Karpas-422 (cell line): ENCODE results near the gene MED4. TPM values are rescaled to one million over a fixed set of nuclear protein-coding genes. Genes with fewer than 3 reads are reported as not detected.

Experiments
- DNase-seq: peaks from one replicate; pipeline ENCODE4 v3.0.0-alpha.2; 2015
- H2AFZ ChIP-seq: fragments of 200-600 bp; sonication (generic); 2 replicates; pipeline ENCODE4 v1.6.1; 2014; ENCODE audit warnings: antibody characterized with exemption, low read length, mixed read lengths
- H3K27ac ChIP-seq: fragments of 200-600 bp; sonication (generic); 2 replicates; pipeline ENCODE4 v1.5.1; 2014; ENCODE audit warnings: mild to moderate bottlenecking, low read length, moderate library complexity
- H3K27me3 ChIP-seq: fragments of 200-600 bp; sonication (generic); 2 replicates; pipeline ENCODE4 v1.6.1; 2014; ENCODE audit warnings: low read length, mixed read lengths
- H3K36me3 ChIP-seq: fragments of 200-600 bp; sonication (generic); 2 replicates; pipeline ENCODE4 v1.6.1; 2014; ENCODE audit warnings: low read length, mixed read lengths; ENCODE audit not compliant: insufficient read depth
- H3K4me1 ChIP-seq: fragments of 200-600 bp; sonication (generic); 2 replicates; pipeline ENCODE4 v1.6.1; 2014; ENCODE audit warnings: mild to moderate bottlenecking, low read length, mixed read lengths
- H3K4me2 ChIP-seq: fragments of 200-600 bp; sonication (generic); 2 replicates; pipeline ENCODE4 v1.6.1; 2014; ENCODE audit warnings: low read length, low read depth, mild to moderate bottlenecking; ENCODE audit not compliant: poor library complexity, severe bottlenecking
- H3K4me3 ChIP-seq: fragments of 200-600 bp; sonication (generic); 2 replicates; pipeline ENCODE4 v1.5.1; 2014; ENCODE audit warnings: mild to moderate bottlenecking, antibody characterized with exemption, low read length, mixed read lengths
- H3K79me2 ChIP-seq: fragments of 200-600 bp; sonication (generic); 2 replicates; pipeline ENCODE4 v1.6.1; 2014; ENCODE audit warnings: mild to moderate bottlenecking, low read length, mixed read lengths
- H3K9ac ChIP-seq: fragments of 200-600 bp; sonication (generic); 2 replicates; pipeline ENCODE4 v1.6.0; 2014; ENCODE audit warnings: low read length
- H3K9me2 ChIP-seq: fragments of 200-600 bp; sonication (generic), shearing (Covaris generic); replicated peaks from 2 replicates; pipeline ENCODE4 v1.6.0; 2014; ENCODE audit warnings: mild to moderate bottlenecking, low read length, moderate library complexity; ENCODE audit not compliant: insufficient read depth
- H3K9me3 ChIP-seq: fragments of 300-700, 200-600 bp; sonication (generic); 2 replicates; pipeline ENCODE4 v1.6.1; 2014; ENCODE audit warnings: low read length, mixed read lengths
- H4K20me1 ChIP-seq: fragments of 200-600 bp; sonication (generic); 2 replicates; pipeline ENCODE4 v1.6.1; 2014; ENCODE audit warnings: mild to moderate bottlenecking, antibody characterized with exemption, low read length, low read depth; ENCODE audit not compliant: insufficient read depth
- total RNA-seq: library from RNA; depleted of rRNA; stranded (reverse); fragments of >200 nt; shearing (Covaris generic); gene quantifications from 2 replicates; pipeline ENCODE4 v1.2.3, GENCODE V29; 2014; ENCODE audit warnings: low replicate concordance

MED4 gene
- total RNA-seq, 1 experiment from 2014 or later: 68.3 TPM

DNA sequence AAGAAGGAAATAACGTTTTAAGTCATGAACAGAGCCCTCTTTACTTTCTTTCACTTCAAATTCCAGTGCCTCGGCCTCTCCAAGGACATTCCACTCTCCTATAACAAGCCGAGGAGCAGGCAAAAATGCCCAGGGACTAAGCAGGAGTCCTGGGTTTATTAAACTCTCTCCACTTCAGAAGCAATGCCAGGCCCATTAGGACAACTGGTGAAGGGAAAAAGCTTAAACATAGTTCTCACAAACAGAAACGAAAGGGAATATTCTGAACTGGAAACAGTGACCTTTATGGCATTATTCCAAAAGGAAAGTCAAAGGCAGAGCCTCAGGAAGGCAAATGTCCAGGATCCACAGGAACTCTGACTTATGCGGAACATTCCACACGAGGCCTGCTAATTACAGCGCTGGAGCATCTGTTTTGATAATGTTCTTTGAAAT, 30.9 kb upstream of the MED4 start:
- H3K79me2 ChIP-seq: no peaks in the 10 kb centered on the region
- no peaks in the 10 kb centered on the region for H3K36me3 ChIP-seq
- no peak overlapping the region for H3K4me2 ChIP-seq
- no peak overlapping the region for H2AFZ ChIP-seq
- H3K9me2 ChIP-seq: no peaks in the 10 kb centered on the region
- H3K4me3 ChIP-seq: no peak overlapping the region
- DNase-seq: no peak
- H3K9me3 ChIP-seq: no peaks in the 10 kb centered on the region
- H3K4me1 ChIP-seq: peaks cover 4% of the 10 kb centered on the region
- H3K27ac ChIP-seq: no peak overlapping the region
- no peaks in the 10 kb centered on the region for H3K27me3 ChIP-seq
- H4K20me1 ChIP-seq: no peaks in the 10 kb centered on the region
- no peak overlapping the region for H3K9ac ChIP-seq

DNA sequence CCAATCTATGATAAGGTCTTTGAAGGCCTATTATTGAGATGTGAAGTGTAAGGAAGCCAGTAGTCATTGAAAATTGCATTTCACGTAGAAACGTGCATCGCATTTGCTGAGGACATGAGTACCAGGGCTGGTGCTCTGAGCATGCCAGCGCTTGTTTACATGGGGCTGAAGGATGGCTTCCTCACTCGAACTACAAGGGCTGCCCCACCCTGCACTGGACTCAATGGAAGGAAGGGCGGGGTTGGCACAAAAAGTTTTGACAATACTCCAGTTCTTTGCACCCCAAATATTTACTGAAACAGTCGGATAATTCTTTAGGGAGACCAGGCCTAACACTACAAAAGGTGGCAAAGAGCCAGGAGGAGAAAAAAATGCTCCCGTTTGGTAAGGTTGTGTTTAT, 28.9 kb upstream of the MED4 start:
- no peaks in the 10 kb centered on the region for H4K20me1 ChIP-seq
- H3K4me1 ChIP-seq: peaks cover 4% of the 10 kb centered on the region
- H2AFZ ChIP-seq: no peak overlapping the region
- H3K9me3 ChIP-seq: no peaks in the 10 kb centered on the region
- no peaks in the 10 kb centered on the region for H3K36me3 ChIP-seq
- H3K9ac ChIP-seq: no peak overlapping the region
- no peaks in the 10 kb centered on the region for H3K79me2 ChIP-seq
- H3K27me3 ChIP-seq: no peaks in the 10 kb centered on the region
- no peak overlapping the region for H3K27ac ChIP-seq
- no peak overlapping the region for H3K4me3 ChIP-seq
- no peak for DNase-seq
- no peak overlapping the region for H3K4me2 ChIP-seq
- H3K9me2 ChIP-seq: no peaks in the 10 kb centered on the region

DNA sequence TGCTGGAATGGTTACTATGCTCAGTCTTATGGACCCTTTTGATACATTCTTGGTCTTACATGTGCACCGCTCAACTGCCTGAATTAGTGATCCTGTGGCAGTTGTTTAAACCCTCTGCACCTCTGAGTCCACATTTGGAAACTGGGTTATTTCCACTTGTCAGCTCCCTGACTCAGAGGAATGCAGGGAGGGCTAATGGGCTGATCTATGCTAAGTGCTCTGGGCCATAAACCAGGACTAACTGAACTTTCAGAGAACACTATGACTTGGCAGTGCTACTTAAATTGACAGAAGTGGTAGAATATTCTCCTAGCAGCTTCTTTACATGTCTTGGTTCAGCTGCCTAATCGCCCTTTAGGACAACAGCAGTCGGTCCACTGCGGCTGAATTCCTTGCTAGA, 26.8 kb upstream of the MED4 start:
- Histone ChIP-seq H3K79me2 (no peaks in the 10 kb centered on the region), H3K9me3 (no peaks in the 10 kb centered on the region), H3K27me3 (no peaks in the 10 kb centered on the region), H3K9ac (no peak overlapping the region), H3K9me2 (no peaks in the 10 kb centered on the region), H3K27ac (no peak overlapping the region), H2AFZ (no peak overlapping the region), H3K4me3 (no peak overlapping the region), H3K4me2 (no peak overlapping the region), H3K36me3 (no peaks in the 10 kb centered on the region), H3K4me1 (no peaks in the 10 kb centered on the region), H4K20me1 (no peaks in the 10 kb centered on the region)
- DNase-seq: no peak

DNA sequence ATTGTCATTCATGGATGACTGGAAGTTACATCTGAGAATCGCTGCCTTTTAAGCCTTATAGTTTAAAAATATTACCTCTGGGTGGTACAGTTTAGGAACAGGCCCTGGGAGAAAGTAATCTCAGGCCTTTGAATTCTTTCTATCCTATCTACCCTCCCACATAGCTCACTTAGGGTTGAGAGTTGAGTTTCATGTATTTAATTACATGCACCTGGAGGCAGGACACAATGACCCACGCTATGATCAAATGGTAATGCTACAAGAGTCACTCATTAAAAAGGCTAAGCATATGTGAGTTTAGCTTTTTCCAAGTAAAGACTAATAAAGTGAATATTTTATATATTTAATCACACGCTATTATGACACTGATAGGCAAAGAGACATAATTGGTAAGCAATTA, 25.3 kb upstream of the MED4 start:
- H3K36me3 ChIP-seq: no peaks in the 10 kb centered on the region
- H3K79me2 ChIP-seq: no peaks in the 10 kb centered on the region
- DNase-seq: no peak
- no peak overlapping the region for H3K27ac ChIP-seq
- H3K4me3 ChIP-seq: no peak overlapping the region
- H3K4me1 ChIP-seq: no peaks in the 10 kb centered on the region
- no peak overlapping the region for H3K9ac ChIP-seq
- no peaks in the 10 kb centered on the region for H3K9me3 ChIP-seq
- no peak overlapping the region for H2AFZ ChIP-seq
- no peaks in the 10 kb centered on the region for H3K9me2 ChIP-seq
- no peaks in the 10 kb centered on the region for H3K27me3 ChIP-seq
- H3K4me2 ChIP-seq: no peak overlapping the region
- H4K20me1 ChIP-seq: no peaks in the 10 kb centered on the region

DNA sequence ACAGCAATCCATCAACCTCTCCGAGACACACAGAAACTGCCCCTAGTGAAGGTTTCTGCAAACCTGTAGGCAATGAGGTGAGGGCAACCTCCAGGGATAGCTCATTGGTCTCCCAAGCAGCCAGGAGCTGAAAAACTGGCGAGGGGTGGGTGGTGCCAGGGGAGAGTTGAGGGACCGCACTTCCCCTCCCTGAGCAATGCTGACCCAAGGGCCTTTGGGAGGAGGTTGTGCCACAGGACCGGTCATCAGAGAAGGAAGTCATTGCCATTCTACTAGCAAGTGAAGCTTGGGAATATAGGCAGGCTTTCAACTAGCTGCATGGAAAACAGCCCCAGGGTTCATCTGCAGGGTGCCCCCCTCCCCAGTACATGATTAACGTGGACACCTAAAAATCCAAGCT, 23.1 kb upstream of the MED4 start:
- H3K27me3 ChIP-seq: no peaks in the 10 kb centered on the region
- DNase-seq: no peak
- no peak overlapping the region for H3K4me2 ChIP-seq
- no peak overlapping the region for H3K9ac ChIP-seq
- no peaks in the 10 kb centered on the region for H3K79me2 ChIP-seq
- H3K27ac ChIP-seq: no peak overlapping the region
- H3K9me3 ChIP-seq: no peaks in the 10 kb centered on the region
- H4K20me1 ChIP-seq: no peaks in the 10 kb centered on the region
- no peaks in the 10 kb centered on the region for H3K4me1 ChIP-seq
- no peak overlapping the region for H3K4me3 ChIP-seq
- H3K9me2 ChIP-seq: no peaks in the 10 kb centered on the region
- H2AFZ ChIP-seq: no peak overlapping the region
- no peaks in the 10 kb centered on the region for H3K36me3 ChIP-seq

DNA sequence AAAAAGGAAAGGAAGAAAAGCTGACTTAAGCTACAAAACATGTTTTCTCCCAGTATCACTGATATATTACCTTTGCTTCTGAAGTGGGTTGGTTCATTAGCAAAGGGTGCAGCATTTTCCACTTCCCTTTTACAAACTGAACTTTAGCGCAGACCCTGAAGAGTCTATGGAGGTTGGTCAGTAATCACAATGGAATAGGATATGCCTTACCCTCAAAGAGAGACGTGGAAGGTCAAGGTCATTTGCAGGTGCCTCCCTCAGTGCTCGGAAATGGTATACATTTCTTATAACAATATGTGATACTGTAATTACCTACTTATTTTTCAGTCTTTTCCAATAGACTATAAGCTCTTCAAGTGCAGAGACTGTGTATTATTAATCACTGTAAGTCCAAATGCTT, 21.9 kb upstream of the MED4 start:
- no peak overlapping the region for H2AFZ ChIP-seq
- no peaks in the 10 kb centered on the region for H4K20me1 ChIP-seq
- no peak for DNase-seq
- no peaks in the 10 kb centered on the region for H3K4me1 ChIP-seq
- no peak overlapping the region for H3K9ac ChIP-seq
- no peaks in the 10 kb centered on the region for H3K9me3 ChIP-seq
- no peaks in the 10 kb centered on the region for H3K79me2 ChIP-seq
- no peaks in the 10 kb centered on the region for H3K27me3 ChIP-seq
- no peak overlapping the region for H3K4me2 ChIP-seq
- H3K36me3 ChIP-seq: no peaks in the 10 kb centered on the region
- H3K4me3 ChIP-seq: no peak overlapping the region
- no peaks in the 10 kb centered on the region for H3K9me2 ChIP-seq
- H3K27ac ChIP-seq: no peak overlapping the region

DNA sequence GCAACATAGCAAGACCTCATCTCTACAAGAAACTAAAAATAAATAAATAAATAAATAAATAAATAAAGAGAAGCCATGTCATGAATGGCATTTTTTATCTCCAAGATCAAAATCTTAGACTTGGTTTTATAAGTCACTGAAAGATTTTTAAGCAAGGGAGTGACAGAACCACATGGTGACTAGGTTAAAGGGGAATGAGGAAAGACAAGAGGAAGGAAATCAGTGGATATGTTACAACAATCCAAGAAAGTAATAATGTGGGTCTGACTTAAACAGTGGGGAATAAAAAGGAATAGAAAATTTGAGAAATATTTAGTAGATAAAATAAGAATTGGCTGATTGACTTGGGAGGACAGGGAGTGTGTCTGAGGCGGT, 18.8 kb upstream of the MED4 start:
- H3K27ac ChIP-seq: no peak overlapping the region
- H2AFZ ChIP-seq: no peak overlapping the region
- no peaks in the 10 kb centered on the region for H3K36me3 ChIP-seq
- H4K20me1 ChIP-seq: no peaks in the 10 kb centered on the region
- H3K27me3 ChIP-seq: no peaks in the 10 kb centered on the region
- no peak overlapping the region for H3K4me2 ChIP-seq
- no peak for DNase-seq
- H3K9me3 ChIP-seq: no peaks in the 10 kb centered on the region
- H3K9me2 ChIP-seq: no peaks in the 10 kb centered on the region
- no peak overlapping the region for H3K9ac ChIP-seq
- H3K4me1 ChIP-seq: no peaks in the 10 kb centered on the region
- no peaks in the 10 kb centered on the region for H3K79me2 ChIP-seq
- no peak overlapping the region for H3K4me3 ChIP-seq

DNA sequence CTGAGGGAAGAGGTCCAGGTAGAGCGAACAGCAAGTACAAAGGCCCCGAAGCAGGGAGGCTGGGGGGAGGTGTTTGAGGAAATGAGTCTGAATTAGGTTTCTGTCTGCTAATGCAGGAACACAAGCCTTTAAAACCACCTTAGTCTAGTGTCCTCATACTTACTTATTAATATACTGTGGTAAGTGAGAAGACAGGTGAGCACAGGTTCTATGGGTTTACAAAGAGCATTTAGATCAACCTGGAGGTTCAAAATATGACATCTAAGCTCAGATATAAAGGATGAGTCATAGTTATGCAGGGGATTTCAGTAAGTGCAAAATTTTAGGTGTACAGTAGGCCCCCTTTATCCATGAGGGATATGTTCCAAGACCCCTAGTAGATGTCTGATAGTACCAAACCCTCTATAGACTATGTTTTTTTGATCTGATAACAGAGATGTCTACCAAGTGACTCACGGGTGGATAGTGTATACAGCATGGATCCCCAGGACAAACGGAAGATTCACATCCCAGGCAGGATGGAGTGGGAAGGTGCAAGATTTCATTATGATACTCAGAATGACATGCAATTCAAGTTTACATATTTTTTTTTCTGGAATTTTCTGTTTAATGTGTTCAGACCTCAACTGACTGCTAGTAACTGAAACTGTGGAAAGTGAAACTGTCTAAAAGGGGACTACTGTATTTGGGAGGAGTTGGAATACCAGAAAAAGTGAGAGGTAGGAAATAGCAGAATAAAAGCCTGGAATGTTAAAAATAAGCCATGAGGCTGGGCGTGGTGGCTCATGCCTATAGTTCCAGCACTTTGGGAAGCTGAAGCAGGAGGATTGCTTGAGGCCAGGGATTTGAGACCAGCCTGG, 18.2 kb upstream of the MED4 start:
- Histone ChIP-seq H3K9me2 (no peaks in the 10 kb centered on the region), H3K79me2 (no peaks in the 10 kb centered on the region), H4K20me1 (no peaks in the 10 kb centered on the region), H3K9me3 (no peaks in the 10 kb centered on the region), H3K9ac (no peak overlapping the region), H3K4me2 (no peak overlapping the region), H3K4me1 (no peaks in the 10 kb centered on the region), H3K27me3 (no peaks in the 10 kb centered on the region), H3K4me3 (no peak overlapping the region), H2AFZ (no peak overlapping the region), H3K36me3 (no peaks in the 10 kb centered on the region), H3K27ac (no peak overlapping the region)
- no peak for DNase-seq
